Measurements from ENCODE around the gene NME4.
"Not testable (repeated sequence)": the region's sequence is repeated elsewhere in the genome, so short reads cannot be mapped to it uniquely, and the experiment has no call there.

NME4 gene

GRCh38 chr16:411576-412265 lies 14.7 kb downstream of the NME4 start:
- TF ChIP-seq, protein P1, sequence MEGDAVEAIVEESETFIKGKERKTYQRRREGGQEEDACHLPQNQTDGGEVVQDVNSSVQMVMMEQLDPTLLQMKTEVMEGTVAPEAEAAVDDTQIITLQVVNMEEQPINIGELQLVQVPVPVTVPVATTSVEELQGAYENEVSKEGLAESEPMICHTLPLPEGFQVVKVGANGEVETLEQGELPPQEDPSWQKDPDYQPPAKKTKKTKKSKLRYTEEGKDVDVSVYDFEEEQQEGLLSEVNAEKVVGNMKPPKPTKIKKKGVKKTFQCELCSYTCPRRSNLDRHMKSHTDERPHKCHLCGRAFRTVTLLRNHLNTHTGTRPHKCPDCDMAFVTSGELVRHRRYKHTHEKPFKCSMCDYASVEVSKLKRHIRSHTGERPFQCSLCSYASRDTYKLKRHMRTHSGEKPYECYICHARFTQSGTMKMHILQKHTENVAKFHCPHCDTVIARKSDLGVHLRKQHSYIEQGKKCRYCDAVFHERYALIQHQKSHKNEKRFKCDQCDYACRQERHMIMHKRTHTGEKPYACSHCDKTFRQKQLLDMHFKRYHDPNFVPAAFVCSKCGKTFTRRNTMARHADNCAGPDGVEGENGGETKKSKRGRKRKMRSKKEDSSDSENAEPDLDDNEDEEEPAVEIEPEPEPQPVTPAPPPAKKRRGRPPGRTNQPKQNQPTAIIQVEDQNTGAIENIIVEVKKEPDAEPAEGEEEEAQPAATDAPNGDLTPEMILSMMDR (IDR thresholded peaks at IDR 0.05; ENCODE audit: low read depth, low read length): no peak
- H3K4me3 ChIP-seq (replicated peaks in 1 of 2; ENCODE audit: low read depth in 2 of 2, low read length in 2 of 2): no peak overlapping the region
- no peak for DNase-seq (ENCODE audit: low read depth in 2 of 2)

DNA sequence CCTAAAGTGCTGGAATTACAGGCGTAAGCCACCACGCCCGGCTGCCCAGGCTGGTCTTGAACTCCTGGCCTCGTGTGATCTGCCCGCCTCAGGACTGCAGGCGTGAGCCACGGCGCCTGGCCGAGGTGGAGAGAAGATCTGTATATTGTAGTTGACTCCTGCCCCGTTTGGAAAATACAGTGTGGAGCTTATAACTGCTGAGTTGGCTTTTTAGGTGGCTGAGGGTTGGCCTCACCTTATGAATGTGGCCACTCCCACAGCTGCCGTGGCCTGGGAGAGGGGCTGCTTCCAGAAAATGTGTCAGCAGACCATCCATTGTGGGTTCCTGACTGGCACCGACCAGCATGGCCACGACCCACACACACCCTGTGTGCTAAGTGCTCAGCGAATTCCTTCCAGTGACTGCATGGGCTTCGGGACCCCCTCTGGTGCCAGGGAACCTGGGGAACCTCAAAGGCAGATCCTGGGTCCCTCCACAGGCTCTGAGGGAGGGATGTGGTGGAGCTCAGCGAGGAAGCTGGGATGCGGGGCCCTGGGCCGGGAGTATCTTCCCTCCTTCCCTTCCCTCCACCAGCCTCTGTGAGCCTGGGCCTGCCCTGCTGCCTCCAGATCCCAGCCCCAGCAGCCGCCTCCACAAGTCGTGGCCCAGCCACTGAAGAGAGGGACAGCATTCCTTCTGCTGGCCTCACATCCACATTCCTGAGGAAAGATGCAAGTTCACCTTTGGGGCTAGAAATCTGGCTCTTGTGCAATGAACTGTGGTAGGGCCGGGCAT lies 17.6 kb downstream of the NME4 start:
- no peak overlapping the region for H3K4me3 ChIP-seq (replicated peaks in 1 of 2; ENCODE audit: low read depth in 2 of 2, low read length in 2 of 2)
- DNase-seq (ENCODE audit: low read depth in 2 of 2): peak in 1 of 2 donors; percentile 10
- TF ChIP-seq, protein P1 (IDR thresholded peaks at IDR 0.05; ENCODE audit: low read depth, low read length): no peak

DNA sequence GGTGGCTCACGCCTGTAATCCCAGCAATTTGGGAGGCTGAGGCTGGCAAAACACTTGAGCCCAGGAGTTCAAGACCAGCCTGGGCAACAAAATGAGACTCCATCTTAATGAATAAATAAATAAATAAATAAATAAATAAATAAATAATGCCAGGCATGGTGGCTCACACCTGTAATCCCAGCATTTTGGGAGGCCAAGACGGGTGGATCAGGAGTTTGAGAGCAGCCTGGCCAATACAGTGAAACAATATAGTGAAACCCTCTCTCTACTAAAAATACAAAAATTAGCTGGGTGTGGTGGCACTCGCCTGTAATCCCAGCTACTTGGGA lies 18.1 kb downstream of the NME4 start:
- not testable (repeated sequence) for DNase-seq (ENCODE audit: low read depth in 2 of 2); H3K4me3 ChIP-seq (replicated peaks in 1 of 2; ENCODE audit: low read depth in 2 of 2, low read length in 2 of 2)

DNA sequence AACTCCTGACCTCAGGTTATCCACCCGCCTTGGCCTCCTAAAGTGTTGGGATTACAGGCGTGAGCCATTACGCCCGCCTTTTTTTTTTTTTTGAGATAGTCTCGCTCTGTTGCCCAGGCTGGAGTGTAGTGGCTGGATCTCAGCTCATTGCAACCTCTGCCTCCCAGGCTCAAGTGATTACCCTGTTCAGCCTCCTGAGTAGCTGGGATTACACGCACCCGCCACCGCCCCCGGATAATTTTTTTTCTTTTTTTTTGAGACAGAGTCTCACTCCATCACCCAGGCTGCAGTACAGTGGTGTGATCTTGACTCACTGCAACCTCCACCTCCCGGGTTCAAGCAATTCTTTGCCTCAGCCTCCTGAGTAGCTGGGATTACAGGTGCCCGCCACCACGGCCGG lies 25.2 kb downstream of the NME4 start:
- not testable (repeated sequence) for DNase-seq (ENCODE audit: low read depth in 2 of 2); H3K4me3 ChIP-seq (replicated peaks in 1 of 2; ENCODE audit: low read depth in 2 of 2, low read length in 2 of 2)

DNA sequence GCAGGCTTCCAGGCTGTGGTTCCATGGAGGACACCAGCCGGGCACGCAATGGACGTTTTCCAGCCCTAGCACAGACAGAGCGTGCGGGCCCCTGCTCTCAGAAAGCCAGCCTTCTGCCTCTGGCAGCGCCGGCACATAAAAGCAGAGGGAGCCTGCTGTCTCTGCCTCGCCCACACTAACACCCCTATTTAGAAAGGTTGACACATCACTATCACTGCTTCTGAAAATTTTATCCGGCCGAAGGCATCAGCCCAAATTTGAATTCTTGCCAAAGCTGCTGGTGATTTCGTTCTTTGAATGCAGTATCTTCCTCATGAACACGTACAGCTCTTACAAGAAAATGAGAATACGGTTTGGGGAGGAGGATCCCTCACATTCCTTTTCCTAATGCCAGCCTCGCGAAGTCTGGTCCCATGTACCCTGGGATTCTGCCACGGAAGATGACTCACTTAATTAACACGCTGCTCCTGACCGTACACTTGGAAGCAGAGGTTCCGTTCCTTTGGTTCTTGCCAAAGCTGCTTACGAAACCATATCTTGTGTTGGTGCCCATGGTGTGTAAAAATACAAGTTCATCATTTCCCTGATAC lies 27.1 kb downstream of the NME4 start:
- TF ChIP-seq, protein P1 (IDR thresholded peaks at IDR 0.05; ENCODE audit: low read depth, low read length): no peak
- DNase-seq (ENCODE audit: low read depth in 2 of 2): peak; percentile 97 to 99

GRCh38 chr16:424623-425081 lies 27.7 kb downstream of the NME4 start:
- DNase-seq (ENCODE audit: low read depth in 2 of 2): peak in 1 of 2 donors; percentile 41
- peak overlapping the region; percentile 17 to 75 for H3K4me3 ChIP-seq (replicated peaks in 1 of 2; ENCODE audit: low read depth in 2 of 2, low read length in 2 of 2)
- TF ChIP-seq, protein P1 (IDR thresholded peaks at IDR 0.05; ENCODE audit: low read depth, low read length): no peak

More for the DNA sequence above, 27.1 kb downstream of the NME4 start:
- H3K4me3 ChIP-seq (replicated peaks in 1 of 2; ENCODE audit: low read depth in 2 of 2, low read length in 2 of 2): peak overlapping the region; percentile 21 to 75

DNA sequence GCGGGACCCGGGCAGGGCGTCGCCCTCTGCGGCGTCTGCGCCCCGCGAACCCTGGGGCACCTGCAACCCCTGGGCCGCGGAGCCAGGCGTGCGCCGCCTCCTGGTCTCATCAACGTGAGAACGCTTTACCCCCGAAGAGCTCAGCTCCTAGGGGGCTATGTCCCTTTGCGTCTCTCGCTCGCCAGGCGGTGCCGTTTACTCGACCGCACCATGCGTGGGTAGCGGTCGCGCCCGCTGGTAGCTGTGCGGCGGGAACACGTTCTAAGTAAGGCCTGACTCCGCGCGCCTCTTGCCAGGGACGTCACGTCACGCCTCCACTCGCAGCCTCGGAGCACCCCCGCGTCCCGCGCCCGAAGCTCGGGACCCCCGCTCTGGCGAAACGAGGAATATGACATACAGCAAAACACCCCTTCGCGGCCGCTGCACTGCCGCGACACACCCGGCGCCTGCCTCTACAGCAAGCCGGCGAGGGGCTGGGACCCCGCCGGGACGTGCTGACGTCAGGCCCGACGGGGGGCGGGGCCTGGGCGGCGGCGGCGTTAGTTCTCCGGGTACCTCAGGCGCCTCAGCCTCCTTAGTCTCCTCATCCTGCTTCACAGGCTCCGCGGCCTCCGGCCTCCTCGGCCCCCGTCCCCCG lies 28.2 kb downstream of the NME4 start, which contains the start of gene RAB11FIP3:
Gene RAB11FIP3, plus strand, starts transcription at position 568 of the 637 bp plus-strand sequence. CDS start 358 bp downstream, outside the sequence.
- DNase-seq (ENCODE audit: low read depth in 2 of 2): peak; percentile 75 to 82
- peak within 1 kb of the TSS; percentile 75 to 83 for H3K4me3 ChIP-seq (replicated peaks in 1 of 2; ENCODE audit: low read depth in 2 of 2, low read length in 2 of 2)
- TF ChIP-seq, protein P1 (IDR thresholded peaks at IDR 0.05; ENCODE audit: low read depth, low read length): no peak
